Astrocyte (in vitro differentiated cells and primary cell): ENCODE measurements around the gene SLC5A2.

Source experiments
- CTCF ChIP-seq: IDR thresholded peaks from 2 replicates; pipeline ENCODE4 v1.5.1; 2011; ENCODE audit warnings: low read depth, mild to moderate bottlenecking, inconsistent platforms, low read length, moderate library complexity; ENCODE audit not compliant: insufficient read depth
- EZH2 ChIP-seq: IDR thresholded peaks from 2 replicates; pipeline ENCODE4 v1.6.1; 2012; ENCODE audit warnings: mild to moderate bottlenecking, low read length, inconsistent platforms; ENCODE audit not compliant: insufficient read depth

- TF ChIP-seq CTCF (no peak), EZH2 (no peak)
These were observed 30.2 kb downstream of the SLC5A2 start for GRCh38 chr16:31513126-31513525.
